Activated T-helper 17 cell treated with anti-CD3 and anti-CD28 coated beads, Interleukin-2, amount 50 U/mL, for 72 hours (primary cell): ENCODE data around the gene ABCB6. TPM values are rescaled to one million over a fixed set of nuclear protein-coding genes. Genes with fewer than 3 reads are reported as not detected.

Source experiments
- ATAC-seq: fragments of 150-1000 bp; cut with Tn5 transposase; replicated peaks from 2 replicates; pipeline ENCODE4 v1.10.0; 2021; ENCODE audit warnings: mild to moderate bottlenecking, moderate library complexity
- H3K27ac Mint-ChIP-seq: one replicate; pipeline ENCODE4 v1.8.0; 2022; ENCODE audit warnings: mixed read lengths
- H3K27me3 Mint-ChIP-seq: one replicate; pipeline ENCODE4 v1.8.0; 2022; ENCODE audit warnings: mixed read lengths
- H3K36me3 Mint-ChIP-seq: one replicate; pipeline ENCODE4 v1.8.0; 2022; ENCODE audit warnings: low read depth, mild to moderate bottlenecking, mixed read lengths
- H3K4me1 Mint-ChIP-seq: one replicate; pipeline ENCODE4 v1.8.0; 2022; ENCODE audit warnings: mixed read lengths
- H3K4me3 Mint-ChIP-seq: one replicate; pipeline ENCODE4 v1.8.0; 2022; ENCODE audit warnings: mild to moderate bottlenecking, mixed read lengths
- H3K9me3 Mint-ChIP-seq: one replicate; pipeline ENCODE4 v1.8.0; 2022; ENCODE audit warnings: mixed read lengths
- total RNA-seq, 2 donors: library from RNA; stranded (reverse); gene quantifications; one replicate each; pipeline ENCODE4 v1.2.3, GENCODE V29; 2022

The ABCB6 gene
- total RNA-seq, 2 donors from 2014 or later, result 29.7 to 94.1 TPM

- ATAC-seq, result no peak
- Mint-ChIP-seq H3K27me3 (peaks cover 5% of the 10 kb centered on the region), H3K27ac (no peak overlapping the region), H3K36me3 (no peaks in the 10 kb centered on the region), H3K4me1 (no peaks in the 10 kb centered on the region), H3K9me3 (no peaks in the 10 kb centered on the region), H3K4me3 (no peak overlapping the region)
Observed at GRCh38 chr2:219199470-219200211, 19.1 kb downstream of the ABCB6 start.

GRCh38 chr2:219198974-219199373 is 19.8 kb downstream of the ABCB6 start:
- Mint-ChIP-seq H3K36me3 (no peaks in the 10 kb centered on the region), H3K27me3 (peaks cover 5% of the 10 kb centered on the region), H3K4me3 (no peak overlapping the region), H3K27ac (no peak overlapping the region), H3K9me3 (no peaks in the 10 kb centered on the region), H3K4me1 (no peaks in the 10 kb centered on the region)
- no peak for ATAC-seq

GRCh38 chr2:219197388-219197787 is 21.4 kb downstream of the ABCB6 start:
- ATAC-seq, result no peak
- Mint-ChIP-seq H3K9me3 (no peaks in the 10 kb centered on the region), H3K4me1 (no peaks in the 10 kb centered on the region), H3K4me3 (no peak overlapping the region), H3K27ac (no peak overlapping the region), H3K27me3 (peaks cover 5% of the 10 kb centered on the region), H3K36me3 (no peaks in the 10 kb centered on the region)

GRCh38 chr2:219186754-219187456 is 31.9 kb downstream of the ABCB6 start:
- H3K27ac Mint-ChIP-seq, result peak overlapping the region; percentile 4
- peak; percentile 94 for ATAC-seq
- no peaks in the 10 kb centered on the region for H3K27me3 Mint-ChIP-seq
- peak overlapping the region; percentile 6 for H3K4me3 Mint-ChIP-seq
- H3K36me3 Mint-ChIP-seq, result peaks cover 41% of the 10 kb centered on the region
- peaks cover 18% of the 10 kb centered on the region for H3K4me1 Mint-ChIP-seq
- no peaks in the 10 kb centered on the region for H3K9me3 Mint-ChIP-seq

- no peak overlapping the region for H3K4me3 Mint-ChIP-seq
- H3K27ac Mint-ChIP-seq, result peak overlapping the region; percentile 57
- no peaks in the 10 kb centered on the region for H3K9me3 Mint-ChIP-seq
- H3K4me1 Mint-ChIP-seq, result peaks cover 31% of the 10 kb centered on the region
- no peaks in the 10 kb centered on the region for H3K27me3 Mint-ChIP-seq
- no peak for ATAC-seq
- peaks cover 68% of the 10 kb centered on the region for H3K36me3 Mint-ChIP-seq
Observed at GRCh38 chr2:219184121-219184520, 34.6 kb downstream of the ABCB6 start.

- no peaks in the 10 kb centered on the region for H3K27me3 Mint-ChIP-seq
- ATAC-seq, result no peak
- peaks cover 33% of the 10 kb centered on the region for H3K4me1 Mint-ChIP-seq
- no peak overlapping the region for H3K4me3 Mint-ChIP-seq
- H3K36me3 Mint-ChIP-seq, result peaks cover 76% of the 10 kb centered on the region
- H3K9me3 Mint-ChIP-seq, result no peaks in the 10 kb centered on the region
- H3K27ac Mint-ChIP-seq, result peak overlapping the region; percentile 57
Observed at GRCh38 chr2:219183151-219183772, 35.5 kb downstream of the ABCB6 start.

- no peaks in the 10 kb centered on the region for H3K9me3 Mint-ChIP-seq
- no peak for ATAC-seq
- H3K4me1 Mint-ChIP-seq, result peaks cover 33% of the 10 kb centered on the region
- peak overlapping the region; percentile 57 for H3K27ac Mint-ChIP-seq
- H3K27me3 Mint-ChIP-seq, result no peaks in the 10 kb centered on the region
- H3K36me3 Mint-ChIP-seq, result peaks cover 79% of the 10 kb centered on the region
- no peak overlapping the region for H3K4me3 Mint-ChIP-seq
Observed at GRCh38 chr2:219182331-219183150, 36.2 kb downstream of the ABCB6 start.

GRCh38 chr2:219181531-219181930 is 37.2 kb downstream of the ABCB6 start:
- ATAC-seq, result no peak
- no peaks in the 10 kb centered on the region for H3K9me3 Mint-ChIP-seq
- no peaks in the 10 kb centered on the region for H3K27me3 Mint-ChIP-seq
- peaks cover 28% of the 10 kb centered on the region for H3K4me1 Mint-ChIP-seq
- H3K36me3 Mint-ChIP-seq, result peaks cover 86% of the 10 kb centered on the region
- H3K27ac Mint-ChIP-seq, result peak overlapping the region; percentile 58
- H3K4me3 Mint-ChIP-seq, result peak overlapping the region; percentile 99

GRCh38 chr2:219180961-219181360 is 37.8 kb downstream of the ABCB6 start:
- Mint-ChIP-seq H3K36me3 (peaks cover 88% of the 10 kb centered on the region), H3K9me3 (no peaks in the 10 kb centered on the region), H3K4me1 (peaks cover 28% of the 10 kb centered on the region), H3K27me3 (no peaks in the 10 kb centered on the region), H3K4me3 (peak overlapping the region; percentile 99), H3K27ac (peak overlapping the region; percentile 58)
- ATAC-seq, result no peak

GRCh38 chr2:219179601-219180465 is 38.9 kb downstream of the ABCB6 start:
- Mint-ChIP-seq H3K36me3 (peaks cover 88% of the 10 kb centered on the region), H3K27me3 (no peaks in the 10 kb centered on the region), H3K27ac (no peak overlapping the region), H3K9me3 (no peaks in the 10 kb centered on the region), H3K4me1 (peaks cover 28% of the 10 kb centered on the region), H3K4me3 (peak overlapping the region; percentile 99)
- no peak for ATAC-seq

- no peaks in the 10 kb centered on the region for H3K9me3 Mint-ChIP-seq
- H3K4me1 Mint-ChIP-seq, result peaks cover 33% of the 10 kb centered on the region
- H3K27me3 Mint-ChIP-seq, result no peaks in the 10 kb centered on the region
- peaks cover 89% of the 10 kb centered on the region for H3K36me3 Mint-ChIP-seq
- H3K27ac Mint-ChIP-seq, result peak overlapping the region; percentile 85
- peak; percentile 12 for ATAC-seq
- peak overlapping the region; percentile 99 for H3K4me3 Mint-ChIP-seq
Observed at GRCh38 chr2:219178377-219179175, 40.2 kb downstream of the ABCB6 start.

GRCh38 chr2:219177552-219178376 is 41.0 kb downstream of the ABCB6 start, which contains the start of gene RETREG2:
Gene RETREG2 (plus strand): TSS chr2:219178275. CDS start chr2:219178353, 78 bp downstream.
- peaks cover 89% of the 10 kb centered on the region for H3K36me3 Mint-ChIP-seq
- H3K4me3 Mint-ChIP-seq, result peak within 1 kb of the TSS; percentile 99
- peak within 1 kb of the TSS; percentile 98 for H3K27ac Mint-ChIP-seq
- peaks cover 26% of the 10 kb centered on the region for H3K4me1 Mint-ChIP-seq
- H3K9me3 Mint-ChIP-seq, result no peaks in the 10 kb centered on the region
- peak; percentile 77 for ATAC-seq
- no peaks in the 10 kb centered on the region for H3K27me3 Mint-ChIP-seq
